Endothelial cell of umbilical vein (primary cell): ENCODE measurements around the gene DAB1. TPM values are rescaled to one million over a fixed set of nuclear protein-coding genes. Genes with fewer than 3 reads are reported as not detected.

ENCODE experiments used
- BruUV-seq: library from RNA; stranded (reverse); fragments of 400-500 nt; replicated peaks from 2 replicates; lab custom pipeline; 2021; lab: Mats Ljungman, UMichigan
- CTCF ChIA-PET: fragments of 300-600, 350-600 bp; sonication (Branson Sonifier 250); formaldehyde crosslinking; loops from one replicate; lab custom pipeline; 2021; ENCODE audit warnings: antibody characterized with exemption, inconsistent platforms; lab: Charles Lee
- POLR2A ChIA-PET: fragments of 300-600, 350-600 bp; sonication (Branson Sonifier 250); formaldehyde crosslinking; loops from one replicate; lab custom pipeline; 2021; ENCODE audit warnings: antibody characterized with exemption, inconsistent platforms; lab: Charles Lee
- DNase-seq: peaks from one replicate; pipeline ENCODE4 v3.0.0-alpha.2; 2011; ENCODE audit warnings: low read depth, low spot score
- FAIRE-seq: peaks from 2 replicates; lab custom pipeline; 2011; peaks lifted over from hg19 to GRCh38; lab: Jason Lieb, UNC
- H2AFZ ChIP-seq: 2 replicates; pipeline ENCODE4 v1.6.0; 2012; ENCODE audit warnings: low read depth, low read length, control low read depth, inconsistent platforms
- H3K27ac ChIP-seq: 2 replicates; pipeline ENCODE4 v1.5.1; 2011; ENCODE audit warnings: low read depth, mild to moderate bottlenecking, control low read depth, low read length, moderate library complexity; ENCODE audit not compliant: insufficient read depth
- H3K27me3 ChIP-seq, 2 experiments: 2 replicates each; pipeline versions ENCODE4 v1.6.0 to v1.6.1; 2011; ENCODE audit warnings: low read length in 2 of 2, mixed read lengths in 1 of 2; ENCODE audit not compliant: control insufficient read depth in 2 of 2, insufficient read depth in 2 of 2
- H3K36me3 ChIP-seq, 2 experiments: 2 replicates in 1 of 2; 3 replicates in 1 of 2; pipeline ENCODE4 v1.5.1; 2011; ENCODE audit warnings: low read length in 2 of 2, mild to moderate bottlenecking in 1 of 2, moderate library complexity in 1 of 2; ENCODE audit not compliant: control insufficient read depth in 2 of 2, insufficient read depth in 2 of 2; ENCODE audit errors: extremely low read depth in 1 of 2
- H3K4me1 ChIP-seq: 3 replicates; pipeline ENCODE4 v1.5.1; 2011; ENCODE audit warnings: mild to moderate bottlenecking, low read length; ENCODE audit not compliant: control insufficient read depth, insufficient read depth; ENCODE audit errors: extremely low read depth
- H3K4me2 ChIP-seq: 2 replicates; pipeline ENCODE4 v1.6.1; 2011; ENCODE audit warnings: low read length, control low read depth, mixed read lengths; ENCODE audit not compliant: insufficient read depth
- H3K4me3 ChIP-seq, 3 experiments: fragments of 200-600 bp in 1 of 3; sonication (generic), shearing (Covaris generic) in 1 of 3; replicated peaks in 1 of 3; 2 replicates each; pipeline ENCODE4 v1.5.1; 2011 to 2016; ENCODE audit warnings: control low read depth in 3 of 3, low read length in 3 of 3, mild to moderate bottlenecking in 2 of 3, inconsistent platforms in 1 of 3, low read depth in 1 of 3, moderate library complexity in 1 of 3; ENCODE audit not compliant: insufficient read depth in 1 of 3
- H3K79me2 ChIP-seq: 2 replicates; pipeline ENCODE4 v1.6.0; 2012; ENCODE audit warnings: low read length, inconsistent platforms; ENCODE audit not compliant: control insufficient read depth, insufficient read depth
- H3K9ac ChIP-seq: replicated peaks from 2 replicates; pipeline ENCODE3; 2011; ENCODE audit warnings: low read length, control low read depth; ENCODE audit not compliant: insufficient read depth; ENCODE audit errors: extremely low read depth
- H3K9me1 ChIP-seq: replicated peaks from 3 replicates; pipeline ENCODE4 v1.6.0; 2011; ENCODE audit warnings: mild to moderate bottlenecking, low read length; ENCODE audit not compliant: control insufficient read depth, insufficient read depth; ENCODE audit errors: extremely low read depth
- H3K9me3 ChIP-seq: replicated peaks from 2 replicates; pipeline ENCODE4 v1.5.1; 2012; ENCODE audit warnings: low read length, inconsistent platforms; ENCODE audit not compliant: control insufficient read depth, insufficient read depth
- H4K20me1 ChIP-seq: replicated peaks from 2 replicates; pipeline ENCODE3; 2011; ENCODE audit warnings: mild to moderate bottlenecking, low read length; ENCODE audit not compliant: control insufficient read depth, insufficient read depth; ENCODE audit errors: extremely low read depth
- EZH2 ChIP-seq: IDR thresholded peaks from 2 replicates; pipeline ENCODE4 v1.6.1; 2012; ENCODE audit warnings: borderline replicate concordance, low read depth, mild to moderate bottlenecking, moderate library complexity, low read length, inconsistent platforms; ENCODE audit not compliant: severe bottlenecking
- FOS ChIP-seq: IDR thresholded peaks from 2 replicates; pipeline ENCODE4 v1.6.1; 2011; ENCODE audit warnings: mild to moderate bottlenecking, low read length, moderate library complexity, borderline replicate concordance; ENCODE audit not compliant: insufficient read depth
- GATA2 ChIP-seq: IDR thresholded peaks from 2 replicates; pipeline ENCODE4 v1.7.0; 2011; ENCODE audit warnings: low read depth, mild to moderate bottlenecking, moderate library complexity, mixed read lengths, low read length; ENCODE audit not compliant: insufficient read length, insufficient read depth
- JUN ChIP-seq: IDR thresholded peaks from 2 replicates; pipeline ENCODE4 v1.6.1; 2011; ENCODE audit warnings: borderline replicate concordance, low read depth; ENCODE audit not compliant: insufficient read length, insufficient read depth
- MYC ChIP-seq: IDR thresholded peaks from one replicate; pipeline ENCODE4 v1.6.1; 2011; ENCODE audit warnings: mild to moderate bottlenecking, low read depth, low read length
- POLR2A ChIP-seq: IDR thresholded peaks from 2 replicates; pipeline ENCODE4 v1.6.1; 2012; ENCODE audit warnings: low read depth, mild to moderate bottlenecking, control low read depth, low read length
- POLR2AphosphoS5 ChIP-seq: IDR thresholded peaks from 2 replicates; pipeline ENCODE4 v1.6.1; 2012; ENCODE audit warnings: low read depth, mild to moderate bottlenecking, control low read depth, low read length, moderate library complexity; ENCODE audit not compliant: insufficient read depth
- dilution Hi-C: fragments of 300-500 bp; cut with MboI; formaldehyde crosslinking; loops from one replicate; pipeline ENCODE4 v1.15.0; 2019; ENCODE audit warnings: low sequenced_read_pairs; ENCODE audit not compliant: extremely low pct_ligation_motif_present
- intact Hi-C: fragments of 100-400 bp; cut with micrococcal nuclease; formaldehyde crosslinking; loops from one replicate; pipeline ENCODE4 v1.10.0; 2022
- polyA plus RNA-seq, 4 experiments: library from polyadenylated mRNA; depleted of rRNA in 3 of 4; stranded (reverse) in 3 of 4; unstranded in 1 of 4; fragments of >200 nt; gene quantifications; 2 replicates each; pipeline versions ENCODE4 v1.2.1 to v1.2.3, GENCODE V29; 2011 to 2012; ENCODE audit warnings: missing spikeins in 1 of 4
- total RNA-seq: library from RNA; stranded (reverse); gene quantifications from 2 replicates; pipeline ENCODE4 v1.2.3, GENCODE V29; 2021
- TF ChIP-seq, protein P1 (sequence below), 2 donors: IDR thresholded peaks; 1 replicate in 1 of 2; 2 replicates in 1 of 2; pipeline ENCODE4 v1.5.1; 2011; ENCODE audit warnings: low read length in 2 of 2, mild to moderate bottlenecking in 2 of 2, moderate library complexity in 2 of 2, control low read depth in 1 of 2, inconsistent platforms in 1 of 2, low read depth in 1 of 2; ENCODE audit not compliant: insufficient read depth in 1 of 2; ENCODE audit errors: extremely low read depth in 1 of 2
- TF ChIP-seq, protein P2 (sequence below): IDR thresholded peaks from 2 replicates; pipeline ENCODE4 v1.6.1; 2011; ENCODE audit not compliant: insufficient read depth, insufficient read length

Gene DAB1
- total and polyA plus RNA-seq, 2 donors (not counting 3 experiments of a cell fraction or from before 2014, with no cell fraction given), result not detected

DNA sequence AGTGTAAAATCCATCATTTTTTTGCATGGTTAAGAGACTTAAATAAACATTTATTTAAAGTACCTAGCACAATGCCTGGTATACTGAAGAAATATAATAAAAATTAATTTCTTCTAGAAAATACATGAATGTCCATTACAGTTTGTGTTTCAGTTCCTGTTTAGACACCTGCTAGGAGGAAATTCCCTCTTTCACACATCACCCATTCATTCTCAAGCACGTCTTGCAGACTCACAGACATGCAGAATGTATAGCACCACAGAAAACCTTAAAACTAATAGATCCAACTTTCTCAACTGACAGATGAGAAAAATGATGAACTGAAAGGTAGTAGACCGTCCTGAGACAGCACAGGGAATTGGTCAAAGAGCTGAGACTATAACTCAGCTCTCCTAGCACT is 285.9 kb downstream of the DAB1 start:
- TF ChIP-seq FOS (no peak), JUN (no peak), EZH2 (no peak), MYC (no peak), POLR2AphosphoS5 (no peak), POLR2A (no peak), GATA2 (no peak)
- TF ChIP-seq, protein P1, sequence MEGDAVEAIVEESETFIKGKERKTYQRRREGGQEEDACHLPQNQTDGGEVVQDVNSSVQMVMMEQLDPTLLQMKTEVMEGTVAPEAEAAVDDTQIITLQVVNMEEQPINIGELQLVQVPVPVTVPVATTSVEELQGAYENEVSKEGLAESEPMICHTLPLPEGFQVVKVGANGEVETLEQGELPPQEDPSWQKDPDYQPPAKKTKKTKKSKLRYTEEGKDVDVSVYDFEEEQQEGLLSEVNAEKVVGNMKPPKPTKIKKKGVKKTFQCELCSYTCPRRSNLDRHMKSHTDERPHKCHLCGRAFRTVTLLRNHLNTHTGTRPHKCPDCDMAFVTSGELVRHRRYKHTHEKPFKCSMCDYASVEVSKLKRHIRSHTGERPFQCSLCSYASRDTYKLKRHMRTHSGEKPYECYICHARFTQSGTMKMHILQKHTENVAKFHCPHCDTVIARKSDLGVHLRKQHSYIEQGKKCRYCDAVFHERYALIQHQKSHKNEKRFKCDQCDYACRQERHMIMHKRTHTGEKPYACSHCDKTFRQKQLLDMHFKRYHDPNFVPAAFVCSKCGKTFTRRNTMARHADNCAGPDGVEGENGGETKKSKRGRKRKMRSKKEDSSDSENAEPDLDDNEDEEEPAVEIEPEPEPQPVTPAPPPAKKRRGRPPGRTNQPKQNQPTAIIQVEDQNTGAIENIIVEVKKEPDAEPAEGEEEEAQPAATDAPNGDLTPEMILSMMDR (IDR thresholded peaks at IDR 0.05; ENCODE audit: extremely low read depth in 1 of 2, insufficient read depth in 1 of 2, low read depth in 1 of 2, low read length in 2 of 2), result no peak
- TF ChIP-seq, protein P2, sequence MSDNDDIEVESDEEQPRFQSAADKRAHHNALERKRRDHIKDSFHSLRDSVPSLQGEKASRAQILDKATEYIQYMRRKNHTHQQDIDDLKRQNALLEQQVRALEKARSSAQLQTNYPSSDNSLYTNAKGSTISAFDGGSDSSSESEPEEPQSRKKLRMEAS, result no peak
- Histone ChIP-seq H3K4me3 (no peak overlapping the region), H3K27ac (no peak overlapping the region), H3K4me2 (no peak overlapping the region), H3K9me3 (no peaks in the 10 kb centered on the region), H3K4me1 (no peaks in the 10 kb centered on the region), H3K36me3 (no peaks in the 10 kb centered on the region), H4K20me1 (no peaks in the 10 kb centered on the region), H3K27me3 (no peaks in the 10 kb centered on the region), H2AFZ (no peak overlapping the region), H3K9ac (no peak overlapping the region), H3K79me2 (no peaks in the 10 kb centered on the region), H3K9me1 (no peaks in the 10 kb centered on the region)
- dilution Hi-C loops (no loop called here), intact Hi-C loops (no loop called here)
- FAIRE-seq (no peak), DNase-seq (no peak)
- ChIA-PET POLR2A (no interaction called here), CTCF (no interaction called here)
- BruUV-seq, result no TSS peak
